Panc1 (cell line): ENCODE measurements around the gene SLC17A7. TPM values are rescaled to one million over a fixed set of nuclear protein-coding genes. Genes with fewer than 3 reads are reported as not detected.

ENCODE experiments used
- ATAC-seq: fragments of 200-7000 bp; cut with Tn5 transposase; 2 replicates; pipeline ENCODE4 v1.9.1; 2020; ENCODE audit warnings: mild to moderate bottlenecking, moderate library complexity
- BruUV-seq: library from RNA; stranded (reverse); fragments of 400-500 nt; replicated peaks from 2 replicates; lab custom pipeline; 2021; lab: Mats Ljungman, UMichigan
- CTCF ChIA-PET: fragments of 300-600 bp; sonication (Branson Sonifier 250); formaldehyde crosslinking; loops from one replicate; lab custom pipeline; 2022; ENCODE audit warnings: antibody characterized with exemption; lab: Charles Lee
- POLR2A ChIA-PET: fragments of 300-600 bp; sonication (Branson Sonifier 250); formaldehyde crosslinking; loops from one replicate; lab custom pipeline; 2022; ENCODE audit warnings: antibody characterized with exemption; lab: Charles Lee
- DNase-seq: peaks from one replicate; pipeline ENCODE4 v3.0.0-alpha.2; 2010; ENCODE audit warnings: low read depth, low spot score
- H3K27ac ChIP-seq: 2 replicates; pipeline ENCODE4 v1.5.1; 2011; ENCODE audit warnings: mild to moderate bottlenecking, low read length, inconsistent platforms
- H3K27me3 ChIP-seq: fragments of 200-500 bp; sonication (Bioruptor generic); 2 replicates; pipeline ENCODE4 v1.6.0; 2014; ENCODE audit warnings: low read length, inconsistent platforms; ENCODE audit not compliant: control insufficient read depth, insufficient read depth
- H3K36me3 ChIP-seq: fragments of 200-500 bp; sonication (Bioruptor generic); 2 replicates; pipeline ENCODE4 v1.5.1; 2014; ENCODE audit warnings: inconsistent platforms, mild to moderate bottlenecking, low read length, moderate library complexity; ENCODE audit not compliant: control insufficient read depth, insufficient read depth
- H3K4me1 ChIP-seq: 2 replicates; pipeline ENCODE4 v1.5.1; 2011; ENCODE audit warnings: inconsistent platforms, mild to moderate bottlenecking, low read length, moderate library complexity; ENCODE audit not compliant: control insufficient read depth, insufficient read depth
- H3K4me3 ChIP-seq, 2 experiments: 2 replicates each; pipeline ENCODE4 v1.5.1; 2011 to 2012; ENCODE audit warnings: low read depth in 2 of 2, low read length in 2 of 2, mild to moderate bottlenecking in 2 of 2, inconsistent platforms in 1 of 2, moderate library complexity in 1 of 2
- H3K9me3 ChIP-seq: fragments of 200-500 bp; sonication (Bioruptor generic); 2 replicates; pipeline ENCODE4 v1.5.1; 2014; ENCODE audit warnings: low read depth, mild to moderate bottlenecking, inconsistent platforms, low read length, moderate library complexity; ENCODE audit not compliant: control insufficient read depth, insufficient read depth
- POLR2AphosphoS5 ChIP-seq: IDR thresholded peaks from 2 replicates; pipeline ENCODE4 v1.6.1; 2012; ENCODE audit warnings: mild to moderate bottlenecking, low read depth, low read length, moderate library complexity
- SIN3A ChIP-seq: IDR thresholded peaks from 2 replicates; pipeline ENCODE4 v1.6.1; 2012; ENCODE audit warnings: low read depth, mild to moderate bottlenecking, low read length, moderate library complexity, borderline replicate concordance; ENCODE audit not compliant: insufficient read depth
- TCF7L2 ChIP-seq: IDR thresholded peaks from 2 replicates; pipeline ENCODE4 v1.6.1; 2011; ENCODE audit warnings: mild to moderate bottlenecking, low read depth, low read length, inconsistent platforms
- in situ Hi-C: cut with HindIII; loops from 2 replicates; pipeline ENCODE4 v1.10.0; 2016; ENCODE audit warnings: low sequenced_read_pairs, low pct_unique_long_range_greater_than_20kb
- intact Hi-C: fragments of 100-400 bp; cut with micrococcal nuclease; formaldehyde crosslinking; loops from one replicate; pipeline ENCODE4 v1.10.0; 2022; ENCODE audit not compliant: unreplicated experiment
- total RNA-seq: library from RNA; stranded (reverse); gene quantifications from one replicate; pipeline ENCODE4 v1.2.1, GENCODE V29; 2021; ENCODE audit not compliant: unreplicated experiment
- TF ChIP-seq, protein P1 (sequence below), 2 experiments: IDR thresholded peaks; 2 replicates each; pipeline ENCODE4 v1.6.1; 2011 to 2012; ENCODE audit warnings: low read depth in 2 of 2, control low read depth in 1 of 2, low read length in 1 of 2, mild to moderate bottlenecking in 1 of 2, moderate library complexity in 1 of 2; ENCODE audit not compliant: insufficient read depth in 1 of 2
- TF ChIP-seq, protein P2 (sequence below): fragments of 450-650 bp; IDR thresholded peaks from 2 replicates; pipeline ENCODE4 v1.5.1; 2017; ENCODE audit warnings: mild to moderate bottlenecking

Gene SLC17A7
- total RNA-seq, 1 experiment from 2014 or later = 1.2 TPM

DNA sequence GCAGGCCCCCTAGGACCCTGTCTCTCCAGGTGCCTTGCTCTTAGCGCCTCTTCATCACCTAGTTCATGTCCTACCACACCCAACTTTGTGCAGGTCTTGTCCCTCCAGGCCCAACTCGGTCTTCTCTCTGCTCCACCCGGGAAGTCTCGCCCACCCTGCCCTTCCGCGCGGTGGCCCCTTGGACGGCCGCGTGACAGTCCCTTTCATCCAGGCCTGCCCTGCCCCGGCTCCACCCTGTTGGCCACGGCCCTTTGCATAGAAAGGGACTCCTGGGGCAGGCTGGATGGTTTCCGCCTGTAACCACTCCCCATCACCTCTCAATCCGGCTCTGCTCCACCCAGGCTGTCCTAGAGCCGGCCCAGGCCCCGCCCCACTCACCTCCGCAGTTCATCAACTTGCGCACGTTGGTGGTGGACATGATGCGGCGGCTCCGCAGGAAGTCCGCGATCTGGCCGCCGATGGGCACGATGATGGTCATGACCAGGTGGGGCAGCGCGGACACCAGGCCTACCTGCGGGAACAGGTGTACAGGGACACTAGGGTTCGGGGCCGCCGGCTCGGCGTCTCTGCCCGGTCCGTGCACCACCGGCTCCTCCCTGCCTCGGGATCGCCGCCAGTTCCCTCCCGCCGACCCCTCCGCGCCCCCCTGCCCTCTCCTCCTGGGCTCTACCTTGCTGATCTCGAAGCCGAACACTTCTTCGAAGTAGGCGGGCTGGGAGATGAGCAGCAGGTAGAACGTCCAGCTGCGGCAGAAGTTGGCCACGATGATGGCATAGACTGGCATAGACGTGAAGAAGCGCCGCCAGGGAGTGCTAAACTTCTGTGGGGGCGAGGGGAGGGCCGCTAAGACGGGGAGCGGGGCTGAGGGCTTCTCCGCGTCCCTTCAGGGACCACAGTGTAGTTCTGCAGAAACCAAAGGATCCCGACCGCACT is 8.9 kb downstream of the SLC17A7 start:
- no peak for TF ChIP-seq POLR2AphosphoS5
- TF ChIP-seq, protein P1, sequence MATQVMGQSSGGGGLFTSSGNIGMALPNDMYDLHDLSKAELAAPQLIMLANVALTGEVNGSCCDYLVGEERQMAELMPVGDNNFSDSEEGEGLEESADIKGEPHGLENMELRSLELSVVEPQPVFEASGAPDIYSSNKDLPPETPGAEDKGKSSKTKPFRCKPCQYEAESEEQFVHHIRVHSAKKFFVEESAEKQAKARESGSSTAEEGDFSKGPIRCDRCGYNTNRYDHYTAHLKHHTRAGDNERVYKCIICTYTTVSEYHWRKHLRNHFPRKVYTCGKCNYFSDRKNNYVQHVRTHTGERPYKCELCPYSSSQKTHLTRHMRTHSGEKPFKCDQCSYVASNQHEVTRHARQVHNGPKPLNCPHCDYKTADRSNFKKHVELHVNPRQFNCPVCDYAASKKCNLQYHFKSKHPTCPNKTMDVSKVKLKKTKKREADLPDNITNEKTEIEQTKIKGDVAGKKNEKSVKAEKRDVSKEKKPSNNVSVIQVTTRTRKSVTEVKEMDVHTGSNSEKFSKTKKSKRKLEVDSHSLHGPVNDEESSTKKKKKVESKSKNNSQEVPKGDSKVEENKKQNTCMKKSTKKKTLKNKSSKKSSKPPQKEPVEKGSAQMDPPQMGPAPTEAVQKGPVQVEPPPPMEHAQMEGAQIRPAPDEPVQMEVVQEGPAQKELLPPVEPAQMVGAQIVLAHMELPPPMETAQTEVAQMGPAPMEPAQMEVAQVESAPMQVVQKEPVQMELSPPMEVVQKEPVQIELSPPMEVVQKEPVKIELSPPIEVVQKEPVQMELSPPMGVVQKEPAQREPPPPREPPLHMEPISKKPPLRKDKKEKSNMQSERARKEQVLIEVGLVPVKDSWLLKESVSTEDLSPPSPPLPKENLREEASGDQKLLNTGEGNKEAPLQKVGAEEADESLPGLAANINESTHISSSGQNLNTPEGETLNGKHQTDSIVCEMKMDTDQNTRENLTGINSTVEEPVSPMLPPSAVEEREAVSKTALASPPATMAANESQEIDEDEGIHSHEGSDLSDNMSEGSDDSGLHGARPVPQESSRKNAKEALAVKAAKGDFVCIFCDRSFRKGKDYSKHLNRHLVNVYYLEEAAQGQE (IDR thresholded peaks at IDR 0.05; ENCODE audit: insufficient read depth in 1 of 2, low read depth in 2 of 2, low read length in 1 of 2) = no peak
- no peak for TF ChIP-seq SIN3A
- TF ChIP-seq, protein P2, sequence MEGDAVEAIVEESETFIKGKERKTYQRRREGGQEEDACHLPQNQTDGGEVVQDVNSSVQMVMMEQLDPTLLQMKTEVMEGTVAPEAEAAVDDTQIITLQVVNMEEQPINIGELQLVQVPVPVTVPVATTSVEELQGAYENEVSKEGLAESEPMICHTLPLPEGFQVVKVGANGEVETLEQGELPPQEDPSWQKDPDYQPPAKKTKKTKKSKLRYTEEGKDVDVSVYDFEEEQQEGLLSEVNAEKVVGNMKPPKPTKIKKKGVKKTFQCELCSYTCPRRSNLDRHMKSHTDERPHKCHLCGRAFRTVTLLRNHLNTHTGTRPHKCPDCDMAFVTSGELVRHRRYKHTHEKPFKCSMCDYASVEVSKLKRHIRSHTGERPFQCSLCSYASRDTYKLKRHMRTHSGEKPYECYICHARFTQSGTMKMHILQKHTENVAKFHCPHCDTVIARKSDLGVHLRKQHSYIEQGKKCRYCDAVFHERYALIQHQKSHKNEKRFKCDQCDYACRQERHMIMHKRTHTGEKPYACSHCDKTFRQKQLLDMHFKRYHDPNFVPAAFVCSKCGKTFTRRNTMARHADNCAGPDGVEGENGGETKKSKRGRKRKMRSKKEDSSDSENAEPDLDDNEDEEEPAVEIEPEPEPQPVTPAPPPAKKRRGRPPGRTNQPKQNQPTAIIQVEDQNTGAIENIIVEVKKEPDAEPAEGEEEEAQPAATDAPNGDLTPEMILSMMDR = no peak
- no peak for TF ChIP-seq TCF7L2
- Histone ChIP-seq H3K27ac (no peak overlapping the region), H3K36me3 (no peaks in the 10 kb centered on the region), H3K9me3 (no peaks in the 10 kb centered on the region), H3K27me3 (no peaks in the 10 kb centered on the region; the same call in 1 of the 2 replicates), H3K4me1 (no peaks in the 10 kb centered on the region), H3K4me3 (no peak overlapping the region)
- in situ Hi-C loops = no loop called here
- DNase-seq (no peak), ATAC-seq (no peak)
- CTCF ChIA-PET = no interaction called here
- POLR2A ChIA-PET = no interaction called here
- intact Hi-C loops = no loop called here
- BruUV-seq = no TSS peak

DNA sequence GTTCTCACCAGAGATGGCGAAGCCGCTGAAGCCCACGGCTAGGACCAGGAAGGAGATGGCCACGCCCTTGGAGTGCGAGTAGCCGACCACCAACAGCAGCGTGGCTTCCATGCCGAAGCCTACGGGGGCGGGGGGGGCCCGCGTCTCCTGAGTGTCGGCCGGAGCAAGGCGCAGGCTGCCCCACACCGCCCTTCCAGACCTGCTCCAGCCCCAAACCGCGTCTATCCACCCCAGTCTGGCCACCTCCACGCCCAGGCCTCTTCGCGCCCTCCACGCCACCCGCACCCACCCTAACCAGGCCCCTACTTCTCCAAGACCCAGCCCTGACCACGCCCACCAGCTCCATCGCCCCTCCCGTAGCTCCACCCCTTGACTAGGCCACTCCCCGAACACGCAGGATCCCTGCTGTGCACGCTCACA is 10.0 kb downstream of the SLC17A7 start:
- ATAC-seq = no peak
- POLR2A ChIA-PET = no interaction called here
- intact Hi-C loops = no loop called here
- CTCF ChIA-PET = no interaction called here
- H3K27ac ChIP-seq = no peak overlapping the region
- no peaks in the 10 kb centered on the region; the same call in 1 of the 2 replicates for H3K27me3 ChIP-seq
- H3K4me3 ChIP-seq = no peak overlapping the region
- H3K4me1 ChIP-seq = no peaks in the 10 kb centered on the region; the same call in 1 of the 2 replicates
- in situ Hi-C loops = no loop called here
- H3K9me3 ChIP-seq = no peaks in the 10 kb centered on the region
- TF ChIP-seq, protein P2 = no peak
- TF ChIP-seq POLR2AphosphoS5 (no peak), TCF7L2 (no peak), SIN3A (no peak)
- TF ChIP-seq, protein P1 (IDR thresholded peaks at IDR 0.05; ENCODE audit: insufficient read depth in 1 of 2, low read depth in 2 of 2, low read length in 1 of 2) = no peak
- no peaks in the 10 kb centered on the region for H3K36me3 ChIP-seq
- DNase-seq = no peak
- no TSS peak for BruUV-seq
